Small intestine (tissue), 7 donors: Measurements from ENCODE around the gene NRG3. TPM values are rescaled to one million over a fixed set of nuclear protein-coding genes. Genes with fewer than 3 reads are reported as not detected.
A peak's percentile ranks its signal among the peaks of the same experiment; 100 is the strongest.

Source experiments
- DNase-seq, 2 donors: peaks; one replicate each; pipeline versions ENCODE4 v3.0.0 to v3.0.0-alpha.2; 2013
- FAIRE-seq: peaks from 2 replicates; lab custom pipeline; 2012; peaks lifted over from hg19 to GRCh38; lab: Jason Lieb, UNC
- H3K27ac ChIP-seq, 3 donors: one replicate each; pipeline ENCODE4 v1.5.1; 2013; ENCODE audit warnings: low read length in 2 of 3, mild to moderate bottlenecking in 2 of 3, control low read depth in 1 of 3, inconsistent platforms in 1 of 3, low read depth in 1 of 3, moderate library complexity in 1 of 3
- H3K27me3 ChIP-seq, 3 donors: one replicate each; pipeline ENCODE4 v1.6.1; 2013; ENCODE audit warnings: low read length in 3 of 3, inconsistent platforms in 1 of 3; ENCODE audit not compliant: control insufficient read depth in 3 of 3, insufficient read depth in 3 of 3
- H3K36me3 ChIP-seq, 3 donors: one replicate each; pipeline ENCODE4 v1.6.1; 2013; ENCODE audit warnings: low read length in 3 of 3, inconsistent platforms in 1 of 3, low read depth in 1 of 3, mild to moderate bottlenecking in 1 of 3, moderate library complexity in 1 of 3; ENCODE audit not compliant: control insufficient read depth in 3 of 3, insufficient read depth in 2 of 3
- H3K4me1 ChIP-seq, 3 donors: one replicate each; pipeline ENCODE4 v1.6.1; 2013; ENCODE audit warnings: low read length in 2 of 3, inconsistent platforms in 1 of 3, low read depth in 1 of 3, mild to moderate bottlenecking in 1 of 3, moderate library complexity in 1 of 3; ENCODE audit not compliant: control insufficient read depth in 3 of 3, insufficient read depth in 2 of 3
- H3K4me3 ChIP-seq, 3 donors: one replicate each; pipeline ENCODE4 v1.5.1; 2013; ENCODE audit warnings: low read length in 3 of 3, control low read depth in 1 of 3, inconsistent platforms in 1 of 3, low read depth in 1 of 3, mild to moderate bottlenecking in 1 of 3, moderate library complexity in 1 of 3
- H3K9me3 ChIP-seq, 2 donors: one replicate each; pipeline ENCODE4 v1.6.1; 2013; ENCODE audit warnings: low read depth in 1 of 2, low read length in 1 of 2; ENCODE audit not compliant: control insufficient read depth in 2 of 2, insufficient read depth in 1 of 2
- WGBS, 3 donors: extraction: QIAGEN DNeasy Blood & Tissue Kit; methylation state at CpG; one replicate each; pipeline ENCODE4 v1.1.7; 2013; 5-methylcytosine and 5-hydroxymethylcytosine counted together
- polyA plus RNA-seq, 4 donors: library from polyadenylated mRNA; stranded (reverse) in 3 of 4; unstranded in 1 of 4; fragments of 200-250 nt in 3 of 4; fragments of 120-200 nt in 1 of 4; gene quantifications; one replicate each; pipeline versions ENCODE4 v1.2.1 to v1.2.3, GENCODE V29; 2013
- donor health status: healthy with polysubstance abuse.
- donor health status: control.
- donor health status: control.
- donor health status: Bipolar disorder and iron deficiency.
- donor health status: healthy.

NRG3 gene
- polyA plus RNA-seq, 4 donors = 0.25 to 0.72 TPM; not detected in 2

GRCh38 chr10:81863771-81864170, 11.2 kb upstream of the NRG3 start:
- Histone ChIP-seq H3K27me3 (no peaks in the 10 kb centered on the region), H3K4me1 (no peaks in the 10 kb centered on the region), H3K9me3 (peaks cover 0 to 5% of the 10 kb centered on the region in 2 donors), H3K36me3 (no peaks in the 10 kb centered on the region), H3K4me3 (no peak overlapping the region), H3K27ac (no peak overlapping the region)
- no peak for DNase-seq
- FAIRE-seq = no peak

GRCh38 chr10:81865581-81865980, 9.4 kb upstream of the NRG3 start:
- 52 to 56% (median 53%) methylated on average over 2 of the region's 2 CpGs for WGBS, 3 donors
- Histone ChIP-seq H3K27me3 (no peaks in the 10 kb centered on the region), H3K4me1 (no peaks in the 10 kb centered on the region), H3K9me3 (peaks cover 0 to 5% of the 10 kb centered on the region in 2 donors), H3K27ac (no peak overlapping the region), H3K36me3 (no peaks in the 10 kb centered on the region), H3K4me3 (no peak overlapping the region)
- DNase-seq = no peak
- FAIRE-seq = no peak

- DNase-seq (no peak), FAIRE-seq (no peak)
- Histone ChIP-seq H3K4me1 (no peaks in the 10 kb centered on the region), H3K27ac (no peak overlapping the region), H3K36me3 (no peaks in the 10 kb centered on the region), H3K9me3 (peaks cover 0 to 3% of the 10 kb centered on the region in 2 donors), H3K27me3 (peaks cover 0 to 3% (median 0%) of the 10 kb centered on the region in 3 donors), H3K4me3 (no peak overlapping the region)
Observed at GRCh38 chr10:81866753-81867152, 8.2 kb upstream of the NRG3 start.

GRCh38 chr10:81870472-81870871, 4.5 kb upstream of the NRG3 start:
- Histone ChIP-seq H3K27me3 (peaks cover 10 to 27% (median 11%) of the 10 kb centered on the region in 3 donors), H3K4me3 (no peak overlapping the region), H3K4me1 (no peaks in the 10 kb centered on the region), H3K9me3 (no peaks in the 10 kb centered on the region), H3K27ac (no peak overlapping the region), H3K36me3 (no peaks in the 10 kb centered on the region)
- no peak for FAIRE-seq
- WGBS, 3 donors = 79 to 88% (median 80%) methylated on average over 4 of the region's 4 CpGs
- no peak for DNase-seq

- peaks cover 14 to 37% (median 20%) of the 10 kb centered on the region in 3 donors for H3K27me3 ChIP-seq
- no peak for DNase-seq
- whole genome bisulfite sequencing, 3 donors = 76 to 78% (median 77%) methylated on average over 2 of the region's 2 CpGs
Observed at GRCh38 chr10:81871558-81871957, 3.4 kb upstream of the NRG3 start.

GRCh38 chr10:81872206-81872862, 2.7 kb upstream of the NRG3 start:
- no peak overlapping the region for H3K27ac ChIP-seq
- H3K9me3 ChIP-seq = no peaks in the 10 kb centered on the region
- H3K36me3 ChIP-seq = no peaks in the 10 kb centered on the region
- peaks cover 0 to 3% (median 0%) of the 10 kb centered on the region in 3 donors for H3K4me1 ChIP-seq
- no peak overlapping the region for H3K4me3 ChIP-seq
- WGBS, 3 donors = 57 to 62% (median 61%) methylated on average over 6 of the region's 6 CpGs
- DNase-seq (no peak), FAIRE-seq (no peak)
- peaks cover 14 to 45% (median 24%) of the 10 kb centered on the region in 3 donors for H3K27me3 ChIP-seq

More at GRCh38 chr10:81871558-81871957, 3.4 kb upstream of the NRG3 start:
- Histone ChIP-seq H3K9me3 (no peaks in the 10 kb centered on the region), H3K27ac (no peak overlapping the region), H3K36me3 (no peaks in the 10 kb centered on the region), H3K4me3 (no peak overlapping the region), H3K4me1 (peaks cover 0 to 3% (median 0%) of the 10 kb centered on the region in 3 donors)
- FAIRE-seq = no peak

- DNase-seq (no peak), FAIRE-seq (no peak)
- H3K27ac ChIP-seq = no peak overlapping the region
- no peaks in the 10 kb centered on the region for H3K36me3 ChIP-seq
- no peak overlapping the region for H3K4me3 ChIP-seq
- peaks cover 14 to 52% (median 24%) of the 10 kb centered on the region in 3 donors for H3K27me3 ChIP-seq
- no peaks in the 10 kb centered on the region for H3K9me3 ChIP-seq
- H3K4me1 ChIP-seq = peaks cover 0 to 3% (median 0%) of the 10 kb centered on the region in 3 donors
- 24 to 26% (median 25%) methylated on average over 12 of the region's 12 CpGs for WGBS, 3 donors
Observed at GRCh38 chr10:81873231-81873931, 1.6 kb upstream of the NRG3 start.

GRCh38 chr10:81873932-81874816, 820 bp upstream of the NRG3 start:
- Histone ChIP-seq H3K9me3 (no peaks in the 10 kb centered on the region), H3K27me3 (peaks cover 14 to 56% (median 24%) of the 10 kb centered on the region in 3 donors), H3K27ac (no peak overlapping the region), H3K4me1 (peaks cover 0 to 3% (median 0%) of the 10 kb centered on the region in 3 donors), H3K4me3 (peak overlapping the region in 2 of 3 donors; percentile 24 to 29), H3K36me3 (no peaks in the 10 kb centered on the region)
- peak; percentile 5 to 56 for DNase-seq
- 1 to 3% (median 2%) methylated on average over 61 to 80 of the region's 80 CpGs for WGBS, 3 donors
- no peak for FAIRE-seq
